ENCODE measurements around the gene PHB1. TPM values are rescaled to one million over a fixed set of nuclear protein-coding genes. Genes with fewer than 3 reads are reported as not detected.

PHB1 gene
- total RNA-seq, 1 experiment from 2014 or later: 325 TPM

DNA sequence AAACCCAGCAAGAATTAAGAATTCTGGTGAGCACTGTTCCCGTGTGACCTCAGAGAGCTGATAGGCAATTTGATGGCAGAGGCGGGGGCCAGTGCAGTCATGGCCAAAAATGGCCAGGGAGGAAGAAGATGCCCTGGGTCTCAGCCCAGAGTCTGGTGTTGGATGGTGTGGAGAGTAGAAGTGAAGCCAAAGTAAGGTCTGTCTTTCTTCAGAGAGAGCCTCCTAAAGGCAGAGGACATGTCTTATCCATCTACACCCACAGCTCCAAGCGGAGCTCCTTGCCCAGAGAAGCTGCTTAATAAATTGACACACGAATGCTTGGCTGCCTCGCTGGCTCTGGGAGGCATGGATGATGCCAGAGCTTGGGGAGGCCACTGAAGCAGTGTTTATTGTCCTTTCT, 32.9 kb downstream of the PHB1 start:
- Histone ChIP-seq H3K9me3 (ENCODE audit: control insufficient read depth, low read depth, low read length) (no peaks in the 10 kb centered on the region), H4K20me1 (ENCODE audit: control insufficient read depth, insufficient read depth, insufficient read length) (no peaks in the 10 kb centered on the region), H2BK120ac (ENCODE audit: low read depth, low read length, poor library complexity, severe bottlenecking) (no peak overlapping the region), H3K27ac (ENCODE audit: insufficient read length, low read depth, low read length) (no peak overlapping the region), H3K56ac (ENCODE audit: insufficient read length, low read depth, low read length) (no peak overlapping the region), H4K8ac (replicated peaks; ENCODE audit: insufficient read length, low read depth, low read length) (no peak overlapping the region), H3K79me1 (ENCODE audit: insufficient read depth, low read depth, low read length, poor library complexity, severe bottlenecking) (no peaks in the 10 kb centered on the region), H4K5ac (ENCODE audit: insufficient read length, low read depth, low read length) (no peak overlapping the region), H3K79me2 (ENCODE audit: insufficient read depth, low read length) (no peaks in the 10 kb centered on the region), H3K18ac (ENCODE audit: insufficient read length, low read depth, low read length) (no peak overlapping the region), H4K91ac (ENCODE audit: insufficient read length, low read depth, low read length) (no peak overlapping the region), H3K23ac (ENCODE audit: insufficient read length, low read depth, low read length) (no peak overlapping the region), H2BK20ac (ENCODE audit: low read depth, low read length, poor library complexity, severe bottlenecking) (no peak overlapping the region), H3K27me3 (ENCODE audit: insufficient read depth, low read length) (no peaks in the 10 kb centered on the region), H2BK5ac (ENCODE audit: insufficient read length, low read length) (no peak overlapping the region), H3K4me2 (ENCODE audit: insufficient read depth, insufficient read length, low read length) (no peak overlapping the region), H2AK5ac (ENCODE audit: insufficient read length, low read length) (no peak overlapping the region), H2BK12ac (ENCODE audit: insufficient read length, low read depth, low read length) (no peak overlapping the region), H3K4me1 (ENCODE audit: insufficient read depth, low read length) (peaks cover 2% of the 10 kb centered on the region), H2BK15ac (ENCODE audit: low read depth, low read length) (no peak overlapping the region), H3K23me2 (ENCODE audit: insufficient read length, low read depth, low read length, poor library complexity, severe bottlenecking) (no peaks in the 10 kb centered on the region), H2AFZ (ENCODE audit: low read length) (no peak overlapping the region), H3K9ac (ENCODE audit: extremely low read depth, insufficient read length, low read length) (no peak overlapping the region), H3K4ac (ENCODE audit: low read depth, low read length) (no peak overlapping the region), H3T11ph (ENCODE audit: low read length) (no peak overlapping the region), H3K14ac (ENCODE audit: insufficient read depth, low read length) (no peak overlapping the region)
- no CpG with 5 or more reads among the region's 5 CpGs for WGBS (ENCODE audit: extremely low coverage, insufficient read length, low lambda C conversion rate)
- H3K27me3 Mint-ChIP-seq (ENCODE audit: low read depth): peaks cover 3% of the 10 kb centered on the region
- H3K9me3 Mint-ChIP-seq: no peaks in the 10 kb centered on the region
- H3K27ac Mint-ChIP-seq: no peak overlapping the region
- peaks cover 3 to 4% of the 10 kb centered on the region in 2 experiments for H3K4me1 Mint-ChIP-seq
- H3K36me3 Mint-ChIP-seq (ENCODE audit: insufficient read depth in 1 of 3, low read depth in 3 of 3): no peaks in the 10 kb centered on the region
- DNase-seq: no peak
- H3K4me3 Mint-ChIP-seq: no peak overlapping the region
- TF ChIP-seq CTCF (conservative IDR thresholded peaks at IDR 0.05): no peak

Data from H9 (cell line).